Adrenal gland (tissue), 12 donors: ENCODE data around the gene LIF. TPM values are rescaled to one million over a fixed set of nuclear protein-coding genes. Genes with fewer than 3 reads are reported as not detected.

Experiments
- DNase-seq, 7 donors: peaks; one replicate each; pipeline ENCODE4 v3.0.0-alpha.2; 2019 to 2020
- H3K27ac ChIP-seq, 5 donors: fragments of 200-600 bp; sonication (generic) in 4 of 5; 1 replicate in 3 of 5; 2 replicates in 2 of 5; pipeline versions ENCODE4 v1.5.1 to v1.8.0; 2016 to 2020; ENCODE audit warnings: mild to moderate bottlenecking in 1 of 5
- H3K27me3 ChIP-seq: fragments of 200-600 bp; 2 replicates; pipeline ENCODE4 v1.8.0; 2021
- H3K36me3 ChIP-seq, 2 donors: fragments of 200-600 bp; replicated peaks in 1 of 2; 1 replicate in 1 of 2; 2 replicates in 1 of 2; pipeline versions ENCODE4 v1.5.1 to v1.8.0; 2018 to 2022
- H3K4me1 ChIP-seq, 2 donors: fragments of 200-600 bp; replicated peaks in 1 of 2; 1 replicate in 1 of 2; 2 replicates in 1 of 2; pipeline versions ENCODE4 v1.5.1 to v1.8.0; 2018 to 2021
- H3K4me3 ChIP-seq, 4 donors: fragments of 200-600 bp; sonication (generic) in 3 of 4; one replicate each; pipeline ENCODE4 v1.5.1; 2016 to 2018
- H3K9me3 ChIP-seq, 3 donors: fragments of 200-600 bp; sonication (generic) in 1 of 3; replicated peaks in 1 of 3; 1 replicate in 2 of 3; 2 replicates in 1 of 3; pipeline versions ENCODE4 v1.5.1 to v1.8.0; 2016 to 2021
- POLR2A ChIP-seq, 2 donors: fragments of 450-650 bp; IDR thresholded peaks; one replicate each; pipeline ENCODE4 v1.6.1; 2017; ENCODE audit warnings: antibody characterized with exemption in 2 of 2, mild to moderate bottlenecking in 2 of 2, moderate library complexity in 1 of 2
- WGBS, 4 donors: extraction: QIAGEN DNeasy Blood & Tissue Kit in 2 of 4; methylation state at CpG; one replicate each; pipeline versions ENCODE4 v1.1.5 to v1.1.7; 2013 to 2017; 5-methylcytosine and 5-hydroxymethylcytosine counted together
- intact Hi-C, 2 donors: fragments of 100-400 bp; cut with DNase I; formaldehyde crosslinking; loops; one replicate each; pipeline versions ENCODE4 v1.14.1 to v1.15.0; 2022 to 2023
- polyA plus RNA-seq, 3 donors: library from polyadenylated mRNA; stranded (reverse); fragments of 200-250 nt in 2 of 3; fragments of 350-450 nt in 1 of 3; fragmentation: Illumina TruSeq in 1 of 3; extraction: RNeasy Lipid Tissue Mini Kit (QIAGEN cat#74804) in 1 of 3; gene quantifications; one replicate each; pipeline ENCODE4 v1.2.3, GENCODE V29; 2013 to 2014
- total RNA-seq, 9 donors: library from RNA; depleted of rRNA in 4 of 9; stranded (reverse); fragments of >200 nt in 4 of 9; fragments of 120-200 nt in 1 of 9; fragmentation: NEBNext Ultra II Directional in 1 of 9; extraction: Animal tissue kit (Norgen Biotek cat#: 25700) in 1 of 9; gene quantifications; one replicate each; pipeline versions ENCODE4 v1.1.0 to v1.2.4, GENCODE V29; 2013 to 2023
- TF ChIP-seq, protein P1 (sequence below), 6 experiments: fragments of 450-650 bp in 4 of 6; fragments of 200-600 bp in 2 of 6; sonication (generic) in 1 of 6; IDR thresholded peaks; 1 replicate in 5 of 6; 2 replicates in 1 of 6; pipeline versions ENCODE4 v1.5.1 to v1.8.0; 2016 to 2021; ENCODE audit warnings: antibody characterized with exemption in 6 of 6, mild to moderate bottlenecking in 2 of 6, moderate library complexity in 1 of 6
- donor health status: healthy with polysubstance abuse.
- donor health status: Bipolar disorder and iron deficiency.
- donor health status: DM: yes; HTN: yes; CAD: no.
- donor health status: DM: no; HTN: no; CAD: no.
- donor health status: DM: no; HTN: no; CAD: no.
- donor health status: DM: yes; HTN: yes; CAD: no.

The LIF gene
- total and polyA plus RNA-seq, 12 donors = 0.06 to 9.3 (median 1.5) TPM

DNA sequence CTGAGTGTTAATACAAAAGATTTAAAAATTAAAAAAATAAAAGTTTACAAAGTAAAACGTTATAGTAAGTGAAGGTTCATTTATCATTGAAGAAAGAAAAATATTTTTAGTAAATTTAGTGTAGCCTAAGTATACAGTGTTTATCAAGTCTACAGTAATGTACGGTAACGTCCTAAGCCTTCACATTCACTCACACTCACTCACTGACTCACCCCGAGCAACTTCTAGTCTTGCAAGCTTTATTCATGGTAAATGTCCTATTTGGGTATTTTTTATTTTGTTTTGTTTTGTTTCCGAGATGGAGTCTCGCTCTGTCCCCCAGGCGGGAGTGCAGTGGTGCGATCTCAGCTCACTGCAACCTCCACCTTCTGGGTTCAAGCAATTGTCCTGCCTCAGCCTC is 33.9 kb upstream of the LIF start:
- no peak for DNase-seq
- intact Hi-C loops = no loop called here
- Histone ChIP-seq H3K27me3 (no peaks in the 10 kb centered on the region), H3K27ac (no peak overlapping the region), H3K9me3 (no peaks in the 10 kb centered on the region), H3K4me3 (no peak overlapping the region), H3K36me3 (peaks cover 0 to 8% of the 10 kb centered on the region in 2 donors), H3K4me1 (peaks cover 7 to 21% of the 10 kb centered on the region in 2 donors)
- WGBS, 4 donors = 69 to 82% (median 73%) methylated on average over 8 of the region's 8 CpGs
- TF ChIP-seq, protein P1, sequence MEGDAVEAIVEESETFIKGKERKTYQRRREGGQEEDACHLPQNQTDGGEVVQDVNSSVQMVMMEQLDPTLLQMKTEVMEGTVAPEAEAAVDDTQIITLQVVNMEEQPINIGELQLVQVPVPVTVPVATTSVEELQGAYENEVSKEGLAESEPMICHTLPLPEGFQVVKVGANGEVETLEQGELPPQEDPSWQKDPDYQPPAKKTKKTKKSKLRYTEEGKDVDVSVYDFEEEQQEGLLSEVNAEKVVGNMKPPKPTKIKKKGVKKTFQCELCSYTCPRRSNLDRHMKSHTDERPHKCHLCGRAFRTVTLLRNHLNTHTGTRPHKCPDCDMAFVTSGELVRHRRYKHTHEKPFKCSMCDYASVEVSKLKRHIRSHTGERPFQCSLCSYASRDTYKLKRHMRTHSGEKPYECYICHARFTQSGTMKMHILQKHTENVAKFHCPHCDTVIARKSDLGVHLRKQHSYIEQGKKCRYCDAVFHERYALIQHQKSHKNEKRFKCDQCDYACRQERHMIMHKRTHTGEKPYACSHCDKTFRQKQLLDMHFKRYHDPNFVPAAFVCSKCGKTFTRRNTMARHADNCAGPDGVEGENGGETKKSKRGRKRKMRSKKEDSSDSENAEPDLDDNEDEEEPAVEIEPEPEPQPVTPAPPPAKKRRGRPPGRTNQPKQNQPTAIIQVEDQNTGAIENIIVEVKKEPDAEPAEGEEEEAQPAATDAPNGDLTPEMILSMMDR (IDR thresholded peaks at IDR 0.05) = no peak
- TF ChIP-seq POLR2A (IDR thresholded peaks at IDR 0.05) = no peak

DNA sequence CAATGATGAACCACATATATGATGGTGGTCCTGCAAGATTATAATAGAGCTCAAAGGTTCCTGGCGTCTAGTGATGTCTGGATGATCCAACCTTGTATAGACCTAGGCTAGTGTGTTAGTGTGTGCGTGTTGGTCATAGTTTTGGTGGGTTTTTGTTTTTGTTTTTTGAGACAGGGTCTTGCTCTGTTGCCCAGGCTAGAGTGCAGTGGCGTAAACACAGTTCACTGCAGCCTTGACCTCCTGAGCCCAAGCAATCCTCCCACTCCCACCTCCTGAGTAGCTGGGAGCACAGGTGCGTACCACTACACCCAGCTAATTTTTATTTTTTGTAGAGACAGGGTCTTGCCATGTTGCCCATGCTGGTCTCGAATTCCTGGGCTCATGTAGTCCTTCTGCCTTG is 33.4 kb upstream of the LIF start:
- TF ChIP-seq, protein P1 (IDR thresholded peaks at IDR 0.05) = no peak
- no peak for TF ChIP-seq POLR2A (IDR thresholded peaks at IDR 0.05)
- Histone ChIP-seq H3K27me3 (no peaks in the 10 kb centered on the region), H3K27ac (peak overlapping the region in 1 of 5 donors; percentile 43), H3K9me3 (no peaks in the 10 kb centered on the region), H3K36me3 (peaks cover 0 to 2% of the 10 kb centered on the region in 2 donors), H3K4me3 (no peak overlapping the region), H3K4me1 (peaks cover 7 to 21% of the 10 kb centered on the region in 2 donors)
- 81 to 89% (median 85%) methylated on average over 5 of the region's 5 CpGs for WGBS, 4 donors
- no peak for DNase-seq
- intact Hi-C loops = no loop called here

DNA sequence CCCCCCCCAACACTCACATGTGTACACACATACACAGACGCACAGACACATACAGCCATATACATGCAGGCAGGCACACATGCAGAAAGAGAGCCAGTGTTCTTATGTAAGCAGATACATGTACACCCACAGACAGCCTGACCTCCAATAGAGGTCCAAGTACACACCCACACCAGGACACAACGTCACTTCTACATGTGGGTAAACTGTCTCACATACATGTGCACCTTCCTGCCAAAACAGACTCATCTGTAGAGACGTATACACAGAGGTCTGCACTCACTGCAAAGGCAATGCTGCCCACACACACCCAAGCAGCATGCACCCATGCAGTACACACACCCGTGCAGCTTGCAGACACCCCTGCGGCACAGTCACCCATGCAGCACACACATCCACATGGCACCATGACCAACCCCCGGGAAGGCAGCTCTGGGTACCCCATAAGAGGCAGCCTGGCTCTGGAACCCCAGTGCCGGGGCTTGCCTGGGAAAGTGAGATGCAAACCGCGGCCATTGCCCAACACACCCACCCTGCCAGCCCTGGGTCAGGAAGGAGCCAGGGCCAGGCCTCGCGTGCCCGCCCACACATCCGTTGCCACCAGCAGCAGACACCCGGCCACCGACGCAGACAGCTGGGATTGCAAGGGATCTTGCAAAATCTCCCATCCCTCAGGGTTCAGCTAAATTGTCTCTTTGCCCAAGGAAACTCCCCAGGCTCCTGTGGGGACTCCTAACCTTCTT is 32.7 kb upstream of the LIF start:
- H3K36me3 ChIP-seq = no peaks in the 10 kb centered on the region
- no peak for TF ChIP-seq POLR2A (IDR thresholded peaks at IDR 0.05)
- TF ChIP-seq, protein P1 (IDR thresholded peaks at IDR 0.05) = no peak
- no peaks in the 10 kb centered on the region for H3K9me3 ChIP-seq
- peak overlapping the region in 1 of 5 donors; percentile 65 for H3K27ac ChIP-seq
- H3K27me3 ChIP-seq = no peaks in the 10 kb centered on the region
- H3K4me1 ChIP-seq = peaks cover 7 to 21% of the 10 kb centered on the region in 2 donors
- WGBS, 4 donors = 55 to 70% (median 59%) methylated on average over 4 to 16 of the region's 16 CpGs
- H3K4me3 ChIP-seq = no peak overlapping the region
- DNase-seq = peak in 6 of 7 donors; percentile 49 to 68 (median 63)
- intact Hi-C loops = no loop called here

DNA sequence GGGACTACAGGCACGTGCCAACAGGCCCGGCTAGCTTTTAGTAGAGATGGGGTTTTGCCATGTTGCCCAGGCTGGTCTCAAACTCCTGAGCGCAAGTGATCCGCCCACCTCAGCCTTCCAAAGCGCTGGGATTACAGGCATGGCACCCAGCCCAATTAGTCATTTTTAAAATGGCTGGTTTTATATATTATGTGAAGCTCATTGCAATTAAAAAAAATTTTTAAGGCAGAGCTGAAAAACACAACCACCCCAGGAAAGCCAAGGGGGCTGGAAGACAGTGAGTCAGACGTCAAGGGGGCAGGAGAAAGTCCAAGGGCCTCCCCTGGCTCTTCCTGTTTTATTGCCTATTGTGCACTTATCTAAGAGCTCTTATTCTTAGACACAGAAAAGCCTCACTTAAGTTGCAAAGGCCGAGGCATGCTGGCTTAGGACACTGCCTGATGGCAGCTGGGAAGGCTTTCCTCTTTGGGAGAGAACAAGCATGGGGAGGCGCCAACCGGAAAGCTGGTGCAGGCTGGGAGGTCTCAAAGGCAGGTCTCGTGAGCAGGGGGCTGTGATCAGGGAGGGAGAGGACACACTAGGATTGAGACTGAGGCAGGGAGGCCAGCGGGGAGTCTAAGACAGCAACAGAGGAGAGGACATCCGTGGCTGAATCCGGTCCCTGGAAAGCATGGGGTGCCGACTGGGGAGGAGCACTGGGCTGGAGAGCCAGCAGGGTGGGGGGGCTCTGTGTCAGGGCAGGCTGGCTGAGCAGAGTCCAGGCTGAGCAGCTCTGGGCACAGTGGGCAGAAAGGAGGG is 31.2 kb upstream of the LIF start:
- no peak overlapping the region for H3K4me3 ChIP-seq
- peak in 1 of 2 donors; percentile 17 for TF ChIP-seq POLR2A (IDR thresholded peaks at IDR 0.05)
- TF ChIP-seq, protein P1 (IDR thresholded peaks at IDR 0.05) = no peak
- 53 to 59% (median 55%) methylated on average over 14 of the region's 14 CpGs for WGBS, 4 donors
- H3K36me3 ChIP-seq = no peaks in the 10 kb centered on the region
- H3K9me3 ChIP-seq = no peaks in the 10 kb centered on the region
- no peaks in the 10 kb centered on the region for H3K27me3 ChIP-seq
- peak overlapping the region in 3 of 5 donors; percentile 48 to 90 (median 75) for H3K27ac ChIP-seq
- intact Hi-C loops = no loop called here
- DNase-seq = peak in 3 of 7 donors; percentile 41 to 67 (median 45)
- H3K4me1 ChIP-seq = peaks cover 7 to 21% of the 10 kb centered on the region in 2 donors
